NT2/D1 (cell line): ENCODE data around the gene PEBP1.

Experiments
- YY1 ChIP-seq: IDR thresholded peaks from 2 replicates; pipeline ENCODE4 v1.6.1; 2011; ENCODE audit not compliant: insufficient read length, insufficient read depth
- ZNF274 ChIP-seq: IDR thresholded peaks from 2 replicates; pipeline ENCODE4 v1.6.1; 2011; ENCODE audit warnings: mild to moderate bottlenecking, low read depth, low read length

GRCh38 chr12:118098911-118099671 lies 36.8 kb upstream of the PEBP1 start:
- TF ChIP-seq ZNF274, result no peak
- no peak for TF ChIP-seq YY1
